K562 (cell line): ENCODE data around the gene CASTOR1. TPM values are rescaled to one million over a fixed set of nuclear protein-coding genes. Genes with fewer than 3 reads are reported as not detected.

ENCODE experiments used
- ATAC-seq: fragments of 200-7000 bp; cut with Tn5 transposase; 3 replicates; pipeline ENCODE4 v1.9.1; 2020; ENCODE audit warnings: moderate library complexity
- BruUV-seq: library from RNA; stranded (reverse); fragments of 400-500 nt; replicated peaks from 2 replicates; lab custom pipeline; 2021; lab: Mats Ljungman, UMichigan
- CTCF ChIA-PET: fragments of 300-600 bp; formaldehyde crosslinking; extraction: SDS; loops from one replicate; lab custom pipeline; 2021; ENCODE audit warnings: low intra/inter-chr PET ratio; lab: Yijun Ruan, JAX
- POLR2A ChIA-PET: fragments of 300-600, 350-650 bp; sonication (Branson Sonifier 250); formaldehyde crosslinking; extraction: SDS; loops from one replicate; lab custom pipeline; 2021; ENCODE audit warnings: antibody characterized with exemption, inconsistent platforms; lab: Yijun Ruan, JAX
- DNase-seq, 4 experiments: peaks; one replicate each; pipeline versions ENCODE4 v3.0.0 to v3.0.0-alpha.2; 2011 to 2018; ENCODE audit warnings: low spot score in 3 of 4, mixed read lengths in 3 of 4; ENCODE audit errors: extremely low read depth in 1 of 4
- FAIRE-seq: peaks from 2 replicates; lab custom pipeline; 2011; peaks lifted over from hg19 to GRCh38; lab: Jason Lieb, UNC
- H2AFZ ChIP-seq: 2 replicates; pipeline ENCODE4 v1.6.0; 2011; ENCODE audit warnings: low read depth, low read length, control low read depth, inconsistent platforms
- H3K27ac ChIP-seq: fragments of 200-600 bp; 3 replicates; pipeline ENCODE4 v1.8.0; 2011; ENCODE audit warnings: low read depth, mild to moderate bottlenecking, control low read depth, inconsistent platforms, low read length, moderate library complexity, mixed read lengths; ENCODE audit errors: extremely low read depth
- H3K27me3 ChIP-seq, 2 experiments: fragments of 300-600 bp in 1 of 2; 2 replicates in 1 of 2; 3 replicates in 1 of 2; pipeline versions ENCODE4 v1.6.0 to v1.8.0; 2011; ENCODE audit warnings: inconsistent platforms in 2 of 2, low read length in 2 of 2, mild to moderate bottlenecking in 1 of 2, mixed read lengths in 1 of 2, moderate library complexity in 1 of 2; ENCODE audit not compliant: control insufficient read depth in 2 of 2, insufficient read depth in 2 of 2
- H3K36me3 ChIP-seq: fragments of 300-600 bp; 3 replicates; pipeline ENCODE4 v1.8.0; 2011; ENCODE audit warnings: mild to moderate bottlenecking, low read length, inconsistent platforms; ENCODE audit not compliant: control insufficient read depth, insufficient read depth
- H3K4me1 ChIP-seq, 2 experiments: fragments of 200-600 bp in 1 of 2; replicated peaks in 1 of 2; 2 replicates in 1 of 2; 3 replicates in 1 of 2; pipeline versions ENCODE4 v1.5.1 to v1.8.0; 2011; ENCODE audit warnings: inconsistent platforms in 2 of 2, low read length in 2 of 2, mild to moderate bottlenecking in 1 of 2, mixed read lengths in 1 of 2, moderate library complexity in 1 of 2; ENCODE audit not compliant: control insufficient read depth in 2 of 2, insufficient read depth in 2 of 2
- H3K4me2 ChIP-seq: 2 replicates; pipeline ENCODE4 v1.6.1; 2011; ENCODE audit warnings: low read length, control low read depth, inconsistent platforms, mixed read lengths; ENCODE audit not compliant: insufficient read depth
- H3K4me3 ChIP-seq: fragments of 200-600 bp; sonication (generic), shearing (Covaris generic); 2 replicates; pipeline ENCODE4 v1.5.1; 2016; ENCODE audit warnings: control low read depth, inconsistent platforms
- H3K79me2 ChIP-seq: fragments of 200-600 bp; 3 replicates; pipeline ENCODE4 v1.8.0; 2011; ENCODE audit warnings: low read length, inconsistent platforms; ENCODE audit not compliant: control insufficient read depth, insufficient read depth
- H3K9ac ChIP-seq, 2 experiments: 2 replicates each; pipeline versions ENCODE4 v1.6.0 to v1.6.1; 2011; ENCODE audit warnings: low read depth in 2 of 2, low read length in 2 of 2, control low read depth in 1 of 2, inconsistent platforms in 1 of 2, mild to moderate bottlenecking in 1 of 2, mixed read lengths in 1 of 2; ENCODE audit not compliant: insufficient read depth in 1 of 2
- H3K9me1 ChIP-seq: one replicate; pipeline ENCODE4 v1.6.0; 2011; ENCODE audit warnings: inconsistent platforms, mild to moderate bottlenecking, low read length, moderate library complexity; ENCODE audit not compliant: control insufficient read depth, insufficient read depth
- H3K9me3 ChIP-seq: replicated peaks from 2 replicates; pipeline ENCODE4 v1.5.1; 2011; ENCODE audit warnings: low read depth, low read length, inconsistent platforms; ENCODE audit not compliant: control insufficient read depth, insufficient read depth
- H4K20me1 ChIP-seq: replicated peaks from 2 replicates; pipeline ENCODE4 v1.6.1; 2011; ENCODE audit warnings: low read length, inconsistent platforms, mixed read lengths; ENCODE audit not compliant: control insufficient read depth, insufficient read depth
- CBFA2T3 ChIP-seq: fragments of 450-650 bp; IDR thresholded peaks from 2 replicates; pipeline ENCODE4 v1.6.1; 2017
- DEAF1 ChIP-seq: fragments of 450-650 bp; formaldehyde crosslinking; IDR thresholded peaks from 2 replicates; pipeline ENCODE4 v1.4.0; 2020; ENCODE audit warnings: mild to moderate bottlenecking, moderate library complexity
- DMBX1 ChIP-seq: fragments of 250-450 bp; sonication (Bioruptor Pico); IDR thresholded peaks from 2 replicates; pipeline ENCODE4 v1.8.0; 2022; ENCODE audit warnings: inconsistent platforms, mild to moderate bottlenecking, moderate library complexity, borderline replicate concordance
- EZH2 ChIP-seq: IDR thresholded peaks from 2 replicates; pipeline ENCODE4 v1.6.1; 2012; ENCODE audit warnings: low read depth, mild to moderate bottlenecking, inconsistent platforms, low read length, borderline replicate concordance
- HSF4 ChIP-seq: fragments of 250-450 bp; sonication (Bioruptor Pico); IDR thresholded peaks from 2 replicates; pipeline ENCODE4 v2.1.2; 2022; ENCODE audit warnings: mild to moderate bottlenecking, moderate library complexity, borderline replicate concordance
- JUND ChIP-seq, 2 experiments: IDR thresholded peaks; 2 replicates in 1 of 2; 3 replicates in 1 of 2; pipeline ENCODE4 v1.6.1; 2011; ENCODE audit warnings: borderline replicate concordance in 2 of 2, low read depth in 2 of 2, low read length in 2 of 2, improper control_type of control experiment in 1 of 2, missing biosample characterization in 1 of 2, missing genetic modification characterization in 1 of 2, missing genetic modification reagents in 1 of 2
- MBD2 ChIP-seq: sonication (generic); IDR thresholded peaks from 2 replicates; pipeline ENCODE4 v1.6.1; 2016; ENCODE audit warnings: low read depth, borderline replicate concordance
- MEF2A ChIP-seq: IDR thresholded peaks from 2 replicates; pipeline ENCODE4 v1.6.1; 2011; ENCODE audit warnings: low read depth, mild to moderate bottlenecking, low read length, moderate library complexity; ENCODE audit not compliant: control insufficient read depth
- POLR2H ChIP-seq: IDR thresholded peaks from 2 replicates; pipeline ENCODE4 v1.6.1; 2016; ENCODE audit warnings: missing genetic modification characterization, low read depth, mild to moderate bottlenecking, control low read depth, missing compliant biosample characterization, moderate library complexity
- SMARCA5 ChIP-seq: fragments of 450-650 bp; IDR thresholded peaks from 2 replicates; pipeline ENCODE4 v1.6.1; 2016
- SMARCC2 ChIP-seq: fragments of 450-650 bp; IDR thresholded peaks from 2 replicates; pipeline ENCODE4 v1.6.1; 2017; ENCODE audit warnings: antibody characterized with exemption, moderate library complexity, mild to moderate bottlenecking, low read depth
- SOX6 ChIP-seq: fragments of 450-650 bp; IDR thresholded peaks from 2 replicates; pipeline ENCODE4 v1.6.1; 2014; ENCODE audit warnings: mild to moderate bottlenecking
- ZBTB9 ChIP-seq: fragments of 450-650 bp; formaldehyde crosslinking; IDR thresholded peaks from 2 replicates; pipeline ENCODE4 v1.4.0; 2020; ENCODE audit warnings: mild to moderate bottlenecking, moderate library complexity
- ZEB2 ChIP-seq: fragments of 450-650 bp; IDR thresholded peaks from 2 replicates; pipeline ENCODE4 v1.6.1; 2016
- ZHX1 ChIP-seq: fragments of 150-350 bp; conservative IDR thresholded peaks from 2 replicates; pipeline ENCODE4 v1.6.1; 2014; ENCODE audit warnings: low read length
- ZNF512 ChIP-seq: IDR thresholded peaks from 2 replicates; pipeline ENCODE4 v1.6.1; 2016; ENCODE audit warnings: missing genetic modification characterization, missing compliant biosample characterization
- WGBS: fragments of 100-300 bp; shearing (Covaris generic); methylation state at CpG from one replicate; pipeline ENCODE4 v1.1.6; 2016; ENCODE audit warnings: low coverage, mixed read lengths; ENCODE audit not compliant: insufficient coverage; ENCODE audit errors: missing lambda C conversion rate; 5-methylcytosine and 5-hydroxymethylcytosine counted together
- in situ Hi-C: fragments of 300-500 bp; cut with MboI; formaldehyde crosslinking; loops from 4 replicates; pipeline ENCODE4 v1.15.0; 2018; ENCODE audit warnings: inconsistent platforms, mixed read lengths
- intact Hi-C: fragments of 100-400 bp; cut with micrococcal nuclease; formaldehyde crosslinking; loops from 2 replicates; pipeline ENCODE4 v1.14.2; 2022
- polyA plus RNA-seq, 8 experiments: library from polyadenylated mRNA; depleted of rRNA in 4 of 8; stranded (reverse) in 5 of 8; unstranded in 3 of 8; fragments of >200 nt; fragmentation: Nextera tagmentation in 2 of 8; fragmentation: Illumina TruSeq in 1 of 8; extraction: Ambion mirVana in 2 of 8; extraction: Trizol in 1 of 8; gene quantifications; 2 replicates each; pipeline versions ENCODE4 v1.2.1 to v1.2.3, GENCODE V29; 2011 to 2014; ENCODE audit warnings: inconsistent platforms in 1 of 8, missing spikeins in 1 of 8
- total RNA-seq, 7 experiments: library from RNA; depleted of rRNA in 6 of 7; stranded (reverse); fragments of >200 nt in 6 of 7; fragmentation: Illumina TruSeq in 2 of 7; extraction: Trizol in 2 of 7; gene quantifications; 2 replicates each; pipeline versions ENCODE4 v1.2.1 to v1.2.3, GENCODE V29; 2011 to 2021; ENCODE audit warnings: low replicate concordance in 1 of 7

CASTOR1 gene
- total and polyA plus RNA-seq, 9 of the 15 experiments (the other 6 are each of a cell fraction or from before 2014, with no cell fraction given): 0.35 to 2.6 (median 1.1) TPM

GRCh38 chr22:30338802-30339201, 49.5 kb upstream of the CASTOR1 start:
- Histone ChIP-seq H3K9ac (no peak overlapping the region), H3K9me1 (no peaks in the 10 kb centered on the region), H3K9me3 (no peaks in the 10 kb centered on the region), H3K4me2 (no peak overlapping the region), H3K27ac (no peak overlapping the region), H3K4me3 (no peak overlapping the region), H3K4me1 (no peaks in the 10 kb centered on the region), H2AFZ (no peak overlapping the region), H3K27me3 (no peaks in the 10 kb centered on the region), H3K79me2 (no peaks in the 10 kb centered on the region), H4K20me1 (no peaks in the 10 kb centered on the region), H3K36me3 (peaks cover 98% of the 10 kb centered on the region)
- FAIRE-seq: no peak
- BruUV-seq: no TSS peak
- WGBS: 93% methylated on average over 7 of the region's 7 CpGs
- ATAC-seq: no peak
- in situ Hi-C loops (no loop called here), intact Hi-C loops (no loop called here)
- ChIA-PET CTCF (no interaction called here), POLR2A (interaction anchor here (0.7 to 2.2 kb wide), 4 partner anchors 11 to 51 kb away, joined by 3 to 8 read pairs (median 3); partner anchors contain the start of genes CCDC157, SF3A1 and TBC1D10A)
- DNase-seq: no peak
- TF ChIP-seq POLR2H (tag) (no peak), HSF4 (no peak), SMARCA5 (no peak), ZNF512 (tag) (no peak), ZBTB9 (CRISPR knock-in tag) (no peak), EZH2 (no peak), ZEB2 (no peak), MEF2A (no peak), SOX6 (no peak), DMBX1 (CRISPR knock-in tag) (no peak), SMARCC2 (no peak), JUND (IDR thresholded peaks at IDR 0.05; ENCODE audit: borderline replicate concordance, low read depth, low read length) (no peak), JUND (tag; IDR thresholded peaks at IDR 0.05; ENCODE audit: borderline replicate concordance, low read depth, low read length) (no peak), CBFA2T3 (no peak), MBD2 (no peak), ZHX1 (no peak), DEAF1 (CRISPR knock-in tag) (no peak)
